Naive thymus-derived CD8-positive, alpha-beta T cell (primary cell): Measurements from ENCODE around the gene PDSS2. TPM values are rescaled to one million over a fixed set of nuclear protein-coding genes. Genes with fewer than 3 reads are reported as not detected.

Experiments used
- ATAC-seq, 2 donors: fragments of 150-1000 bp; cut with Tn5 transposase in 1 of 2; sonication (Bioruptor Pico), chemical (Tn5 transposase) in 1 of 2; 1 replicate in 1 of 2; 2 replicates in 1 of 2; pipeline ENCODE4 v1.10.0; 2021; ENCODE audit warnings: mild to moderate bottlenecking in 2 of 2, moderate library complexity in 2 of 2
- POLR2A ChIA-PET: fragments of 350-600 bp; sonication (Branson Sonifier 250); formaldehyde crosslinking; loops from one replicate; lab custom pipeline; 2021; ENCODE audit warnings: antibody characterized with exemption; lab: Charles Lee
- DNase-seq, 10 donors: peaks; one replicate each; pipeline versions ENCODE4 v3.0.0 to v3.0.0-alpha.2; 2020 to 2022
- H3K27ac Mint-ChIP-seq, 10 donors: one replicate each; pipeline ENCODE4 v1.8.0; 2020 to 2022; ENCODE audit warnings: mild to moderate bottlenecking in 10 of 10, mixed read lengths in 10 of 10, moderate library complexity in 4 of 10, inconsistent platforms in 1 of 10
- H3K27me3 Mint-ChIP-seq, 5 donors: one replicate each; pipeline ENCODE4 v1.8.0; 2021 to 2022; ENCODE audit warnings: mixed read lengths in 5 of 5
- H3K36me3 Mint-ChIP-seq, 3 donors: one replicate each; pipeline ENCODE4 v1.8.0; 2020 to 2022; ENCODE audit warnings: mixed read lengths in 3 of 3, mild to moderate bottlenecking in 2 of 3, inconsistent platforms in 1 of 3
- H3K4me1 Mint-ChIP-seq, 4 donors: one replicate each; pipeline ENCODE4 v1.8.0; 2021 to 2022; ENCODE audit warnings: mixed read lengths in 4 of 4
- H3K4me3 Mint-ChIP-seq, 10 donors: one replicate each; pipeline ENCODE4 v1.8.0; 2020 to 2022; ENCODE audit warnings: mild to moderate bottlenecking in 10 of 10, mixed read lengths in 10 of 10, moderate library complexity in 6 of 10, inconsistent platforms in 1 of 10
- H3K9me3 Mint-ChIP-seq, 9 donors: one replicate each; pipeline ENCODE4 v1.8.0; 2020 to 2022; ENCODE audit warnings: mixed read lengths in 9 of 9, mild to moderate bottlenecking in 3 of 9, inconsistent platforms in 1 of 9, moderate library complexity in 1 of 9
- polyA plus RNA-seq, 3 donors: library from polyadenylated mRNA; unstranded; fragments of 300-500 nt; fragmentation: Illumina TruSeq; gene quantifications; one replicate each; pipeline ENCODE4 v1.2.3, GENCODE V29; 2021
- total RNA-seq, 8 experiments: library from RNA in 2 of 8; stranded (reverse) in 2 of 8; gene quantifications; one replicate each; pipeline ENCODE4 v1.2.3 and lab custom pipeline; 2021 to 2026

Gene PDSS2
- total and polyA plus RNA-seq, 5 experiments from 2014 or later: 11.1 to 16.6 (median 13.9) TPM

DNA sequence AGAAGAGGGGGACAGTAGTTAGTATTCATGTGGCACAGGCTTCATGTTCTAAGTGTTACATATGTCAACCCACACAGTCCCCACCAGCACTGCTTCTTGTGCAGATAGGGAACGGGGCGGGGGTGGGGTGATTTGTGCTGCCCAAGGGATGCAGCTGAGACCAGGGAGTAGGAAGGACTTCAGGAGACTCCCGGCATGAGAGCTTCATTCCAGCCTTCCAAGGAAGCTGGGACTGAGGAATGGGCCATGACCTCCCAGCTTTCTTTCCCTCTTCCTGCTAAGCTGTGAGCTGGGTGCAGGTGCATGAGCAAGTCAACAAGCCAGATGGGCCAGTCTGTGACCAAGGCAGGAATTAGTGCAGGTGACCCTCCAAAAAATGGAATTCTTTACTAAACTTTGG lies 353.2 kb downstream of the PDSS2 start:
- Mint-ChIP-seq H3K4me3 (no peak overlapping the region), H3K36me3 (peaks cover 0 to 3% (median 1%) of the 10 kb centered on the region in 3 donors), H3K27me3 (peaks cover 0 to 1% (median 0%) of the 10 kb centered on the region in 5 donors), H3K9me3 (no peaks in the 10 kb centered on the region), H3K4me1 (peaks cover 0 to 8% (median 0%) of the 10 kb centered on the region in 4 donors), H3K27ac (no peak overlapping the region)
- DNase-seq: no peak
- POLR2A ChIA-PET: no interaction called here
- no peak for ATAC-seq

DNA sequence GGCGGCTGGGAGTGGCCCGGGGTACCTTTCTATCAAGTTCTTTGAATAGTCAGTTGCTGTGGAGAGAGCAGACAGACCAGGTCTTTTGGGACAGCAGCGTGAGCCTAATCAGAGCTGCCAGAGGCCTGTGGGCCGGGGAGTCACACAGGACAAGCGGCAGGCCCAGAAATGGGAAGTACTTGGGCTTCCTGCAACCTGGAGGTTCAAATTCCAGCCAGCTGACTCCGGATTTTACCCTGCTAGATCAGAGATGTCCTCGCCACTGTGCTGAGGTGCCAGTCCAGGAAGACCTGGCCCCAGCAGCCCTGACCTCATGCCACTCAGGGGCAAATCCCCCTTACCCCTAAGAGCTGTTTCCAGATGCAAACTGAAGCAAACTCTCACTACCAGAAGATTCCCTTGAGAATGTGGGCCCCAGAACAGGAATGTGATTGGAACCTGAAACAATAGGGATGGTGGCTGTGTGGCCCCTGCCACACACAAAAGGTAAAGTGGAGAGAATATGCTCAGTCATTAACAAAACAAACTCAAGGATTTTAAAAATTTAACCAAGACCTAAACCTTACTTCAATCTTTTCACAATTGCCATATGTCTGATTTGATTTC lies 353.8 kb downstream of the PDSS2 start:
- Mint-ChIP-seq H3K4me3 (no peak overlapping the region), H3K9me3 (no peaks in the 10 kb centered on the region), H3K27ac (no peak overlapping the region), H3K4me1 (peaks cover 0 to 8% (median 0%) of the 10 kb centered on the region in 4 donors), H3K27me3 (peaks cover 0 to 1% (median 0%) of the 10 kb centered on the region in 5 donors), H3K36me3 (peaks cover 0 to 3% (median 1%) of the 10 kb centered on the region in 3 donors)
- DNase-seq (no peak), ATAC-seq (no peak)
- POLR2A ChIA-PET: no interaction called here

DNA sequence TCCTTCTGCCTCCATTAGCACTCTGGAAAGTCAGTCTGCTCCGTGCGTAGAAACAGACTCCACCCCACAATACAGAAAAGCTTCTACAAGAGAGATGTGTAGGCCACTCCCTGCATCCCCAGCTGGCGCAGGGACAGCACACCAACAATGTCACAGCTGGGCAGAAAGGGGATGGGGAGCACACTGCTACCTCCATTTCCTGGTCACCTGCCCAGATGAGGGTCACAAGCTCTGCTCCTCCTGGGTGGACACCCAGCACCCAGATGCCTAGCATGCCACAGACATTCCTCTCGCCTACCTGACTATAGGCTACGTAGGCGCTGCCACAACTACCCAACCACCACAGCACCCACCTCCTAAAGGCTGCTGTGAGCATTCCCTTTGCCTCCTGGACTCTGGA lies 356.3 kb downstream of the PDSS2 start:
- no peak for DNase-seq
- no peaks in the 10 kb centered on the region for H3K27me3 Mint-ChIP-seq

More for the DNA sequence above, 356.3 kb downstream of the PDSS2 start:
- H3K36me3 Mint-ChIP-seq: peaks cover 0 to 3% (median 1%) of the 10 kb centered on the region in 3 donors
- H3K4me1 Mint-ChIP-seq: peaks cover 0 to 6% (median 5%) of the 10 kb centered on the region in 4 donors
- H3K4me3 Mint-ChIP-seq: no peak overlapping the region
- POLR2A ChIA-PET: no interaction called here
- no peaks in the 10 kb centered on the region for H3K9me3 Mint-ChIP-seq
- no peak overlapping the region for H3K27ac Mint-ChIP-seq
- no peak for ATAC-seq

Other genes starting within 250 kb of the PDSS2 start
- 1 to 10 TPM in 1 of 2 experiments, under 1 TPM in 1; 0.82 to 1.4 TPM for gene SOBP, start 30.6 kb upstream of the PDSS2 start, total RNA-seq
- gene SOBP, start 30.6 kb upstream of the PDSS2 start, polyA plus RNA-seq: under 1 TPM; 0.05 to 0.39 (median 0.08) TPM